Caki2 (cell line): ENCODE measurements around the gene PELO. TPM values are rescaled to one million over a fixed set of nuclear protein-coding genes. Genes with fewer than 3 reads are reported as not detected.
A peak's percentile ranks its signal among the peaks of the same experiment; 100 is the strongest.

Source experiments
- DNase-seq: peaks from one replicate; pipeline ENCODE4 v3.0.0-alpha.2; 2015; ENCODE audit warnings: low read depth
- in situ Hi-C: cut with HindIII; loops from 2 replicates; pipeline ENCODE4 v1.10.0; 2016; ENCODE audit warnings: low sequenced_read_pairs, low pct_unique_long_range_greater_than_20kb, mixed read lengths
- total RNA-seq: library from RNA; depleted of rRNA; stranded (reverse); fragments of >200 nt; shearing (Covaris generic); gene quantifications from 2 replicates; pipeline ENCODE4 v1.2.3, GENCODE V29; 2014; ENCODE audit warnings: low replicate concordance

PELO gene
- total RNA-seq, 1 experiment from 2014 or later: 35.8 TPM

DNA sequence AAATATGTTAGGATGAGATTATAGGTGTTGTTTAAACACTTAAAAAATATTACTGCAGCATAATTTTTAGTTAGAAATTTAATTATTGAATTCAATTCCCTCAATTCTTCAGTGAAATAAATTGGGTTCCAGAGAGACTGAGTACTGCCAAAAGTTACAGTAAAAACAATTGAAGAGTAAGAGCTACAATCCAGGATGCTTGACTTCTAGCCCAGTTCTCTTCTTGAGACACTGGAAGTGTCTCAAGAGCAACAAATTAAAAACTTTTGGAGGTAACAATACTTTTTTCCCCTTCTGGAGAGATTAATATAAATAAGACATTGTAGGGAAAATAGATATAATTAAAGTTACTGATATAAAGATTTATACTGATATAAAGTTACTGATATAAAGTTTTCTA, 8.3 kb downstream of the PELO start:
- in situ Hi-C loops: no loop called here

GRCh38 chr5:52796516-52797103, 8.9 kb downstream of the PELO start:
- in situ Hi-C loops: no loop called here
- DNase-seq: no peak

More for the DNA sequence above, 8.3 kb downstream of the PELO start:
- no peak for DNase-seq

DNA sequence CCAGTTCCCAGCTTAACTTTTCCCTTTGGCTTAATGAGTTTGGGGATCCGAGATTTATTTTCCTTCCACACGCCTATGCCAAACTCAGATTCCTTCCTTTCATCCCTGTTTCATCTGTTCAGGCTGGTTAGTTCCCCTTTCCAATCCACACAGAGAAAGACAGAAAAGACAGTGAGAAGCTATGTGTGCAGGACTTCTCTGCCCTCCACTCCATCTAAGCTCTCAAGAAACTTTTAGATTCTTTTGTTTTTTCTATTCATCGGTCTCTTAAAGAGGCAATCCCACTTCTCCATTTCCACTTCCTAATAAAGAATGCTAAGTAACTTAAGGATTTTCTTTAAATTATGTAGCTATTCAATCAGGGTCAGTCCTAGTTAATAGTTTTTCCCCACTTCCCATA, 11.2 kb downstream of the PELO start:
- in situ Hi-C loops: no loop called here
- no peak for DNase-seq

GRCh38 chr5:52799358-52799982, 11.8 kb downstream of the PELO start:
- in situ Hi-C loops: no loop called here
- DNase-seq: peak; percentile 80

GRCh38 chr5:52799983-52800393, 12.3 kb downstream of the PELO start:
- in situ Hi-C loops: no loop called here
- DNase-seq: peak; percentile 91

DNA sequence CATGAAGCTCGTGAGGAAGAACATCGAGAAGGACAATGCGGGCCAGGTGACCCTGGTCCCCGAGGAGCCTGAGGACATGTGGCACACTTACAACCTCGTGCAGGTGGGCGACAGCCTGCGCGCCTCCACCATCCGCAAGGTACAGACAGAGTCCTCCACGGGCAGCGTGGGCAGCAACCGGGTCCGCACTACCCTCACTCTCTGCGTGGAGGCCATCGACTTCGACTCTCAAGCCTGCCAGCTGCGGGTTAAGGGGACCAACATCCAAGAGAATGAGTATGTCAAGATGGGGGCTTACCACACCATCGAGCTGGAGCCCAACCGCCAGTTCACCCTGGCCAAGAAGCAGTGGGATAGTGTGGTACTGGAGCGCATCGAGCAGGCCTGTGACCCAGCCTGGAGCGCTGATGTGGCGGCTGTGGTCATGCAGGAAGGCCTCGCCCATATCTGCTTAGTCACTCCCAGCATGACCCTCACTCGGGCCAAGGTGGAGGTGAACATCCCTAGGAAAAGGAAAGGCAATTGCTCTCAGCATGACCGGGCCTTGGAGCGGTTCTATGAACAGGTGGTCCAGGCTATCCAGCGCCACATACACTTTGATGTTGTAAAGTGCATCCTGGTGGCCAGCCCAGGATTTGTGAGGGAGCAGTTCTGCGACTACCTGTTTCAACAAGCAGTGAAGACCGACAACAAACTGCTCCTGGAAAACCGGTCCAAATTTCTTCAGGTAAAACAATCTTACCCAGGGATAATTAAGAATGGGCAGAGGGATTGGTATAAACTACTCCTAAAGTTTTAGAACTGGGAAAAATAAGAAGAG, 12.9 kb downstream of the PELO start:
- in situ Hi-C loops: no loop called here
- peak; percentile 72 for DNase-seq

GRCh38 chr5:52801329-52801728, 13.6 kb downstream of the PELO start:
- no peak for DNase-seq
- in situ Hi-C loops: no loop called here

DNA sequence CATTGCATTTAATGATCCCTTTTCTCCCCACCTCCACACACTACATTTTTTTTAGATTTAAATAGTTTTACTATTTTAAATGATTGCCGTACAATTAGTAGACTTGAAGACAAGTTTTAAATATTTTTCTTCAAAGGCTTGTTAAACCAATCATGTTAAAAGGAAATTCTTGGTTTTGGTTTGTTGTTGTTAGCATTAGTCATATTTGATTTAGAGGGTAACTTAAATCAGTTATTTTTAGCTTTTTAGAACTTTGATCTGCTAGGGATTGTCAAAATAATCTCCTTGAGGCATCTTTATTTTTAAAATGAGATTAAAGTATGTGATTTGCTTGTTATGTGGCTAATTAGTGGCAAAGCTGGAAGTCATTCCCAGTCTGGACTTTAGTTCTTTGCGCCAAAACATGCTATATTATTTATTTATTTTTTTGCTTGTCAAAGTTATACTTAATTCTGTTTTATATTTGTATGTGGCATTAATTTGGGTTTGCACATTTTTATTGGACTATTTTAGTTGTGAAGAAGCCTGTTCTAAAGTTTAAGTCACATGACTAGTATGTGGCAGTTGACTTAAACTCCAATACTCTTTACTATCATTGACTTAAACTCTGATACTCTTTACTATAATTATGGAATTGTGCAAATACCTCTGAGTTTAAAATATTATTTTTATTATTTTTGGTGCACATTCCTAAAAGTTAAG, 14.7 kb downstream of the PELO start:
- DNase-seq: no peak

GRCh38 chr5:52802974-52803336, 15.2 kb downstream of the PELO start:
- DNase-seq: no peak
- in situ Hi-C loops: no loop called here

More for the DNA sequence above, 14.7 kb downstream of the PELO start:
- in situ Hi-C loops: no loop called here

DNA sequence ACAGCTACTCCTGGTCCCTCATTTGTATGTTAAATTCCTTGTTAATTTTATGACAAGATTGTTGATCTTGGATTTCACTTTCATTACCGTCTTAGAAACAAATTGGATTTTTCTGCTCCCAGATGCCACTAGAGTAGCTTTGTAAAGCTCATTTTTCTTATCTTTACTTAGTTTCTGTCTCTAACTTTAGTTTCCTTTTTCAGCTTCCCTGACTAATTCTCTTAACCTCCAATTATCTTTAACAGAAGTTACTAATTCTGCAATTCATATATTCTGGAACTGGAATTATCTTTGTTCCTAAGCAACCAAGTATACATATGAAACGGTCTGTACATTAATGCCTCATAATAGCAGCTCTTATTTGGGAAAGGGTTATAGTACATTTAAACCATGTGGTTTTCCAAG, 16.7 kb downstream of the PELO start:
- in situ Hi-C loops: no loop called here
- no peak for DNase-seq

- DNase-seq: no peak
- in situ Hi-C loops: no loop called here
Observed at GRCh38 chr5:52804981-52805380, 17.3 kb downstream of the PELO start.

DNA sequence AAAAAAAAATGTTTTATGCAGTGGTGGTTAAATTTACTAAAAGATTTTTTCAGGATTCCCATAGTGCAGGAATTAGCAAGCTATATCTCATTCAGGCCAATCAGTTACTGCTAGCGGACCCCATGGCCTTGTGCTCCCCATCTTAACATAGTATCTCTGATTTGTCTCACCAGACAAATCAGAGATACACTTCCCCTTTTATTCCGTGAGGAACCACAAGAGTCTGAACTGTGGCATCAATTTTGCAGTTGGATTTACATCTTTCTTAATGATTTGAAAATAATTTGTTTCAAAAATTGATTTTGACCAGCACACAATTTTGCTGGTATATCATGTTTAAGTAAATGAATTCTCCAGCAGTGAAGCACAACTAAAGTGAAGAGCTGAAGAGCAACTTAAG, 17.9 kb downstream of the PELO start:
- in situ Hi-C loops: no loop called here
- no peak for DNase-seq

- no peak for DNase-seq
- in situ Hi-C loops: no loop called here
Observed at GRCh38 chr5:52807037-52807436, 19.3 kb downstream of the PELO start.

DNA sequence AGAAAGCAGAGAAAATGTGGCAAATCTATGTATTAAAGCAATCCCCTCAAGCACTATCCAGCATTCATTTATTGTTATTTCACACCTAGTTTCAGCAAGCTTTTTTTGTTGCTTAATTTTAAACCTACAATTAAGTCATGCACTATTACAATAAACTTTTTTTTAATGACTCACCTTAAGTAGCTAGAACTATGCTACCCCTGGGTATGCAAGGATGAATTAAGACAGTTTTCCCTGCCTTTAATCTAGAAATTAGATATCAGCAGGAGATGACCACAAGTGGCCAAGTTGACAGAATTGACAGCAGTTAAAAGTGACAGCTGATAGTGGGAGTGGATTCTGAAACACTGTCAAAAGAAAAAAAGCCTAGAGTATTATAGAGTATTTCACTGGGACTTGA, 20.0 kb downstream of the PELO start:
- in situ Hi-C loops: no loop called here
- DNase-seq: no peak

DNA sequence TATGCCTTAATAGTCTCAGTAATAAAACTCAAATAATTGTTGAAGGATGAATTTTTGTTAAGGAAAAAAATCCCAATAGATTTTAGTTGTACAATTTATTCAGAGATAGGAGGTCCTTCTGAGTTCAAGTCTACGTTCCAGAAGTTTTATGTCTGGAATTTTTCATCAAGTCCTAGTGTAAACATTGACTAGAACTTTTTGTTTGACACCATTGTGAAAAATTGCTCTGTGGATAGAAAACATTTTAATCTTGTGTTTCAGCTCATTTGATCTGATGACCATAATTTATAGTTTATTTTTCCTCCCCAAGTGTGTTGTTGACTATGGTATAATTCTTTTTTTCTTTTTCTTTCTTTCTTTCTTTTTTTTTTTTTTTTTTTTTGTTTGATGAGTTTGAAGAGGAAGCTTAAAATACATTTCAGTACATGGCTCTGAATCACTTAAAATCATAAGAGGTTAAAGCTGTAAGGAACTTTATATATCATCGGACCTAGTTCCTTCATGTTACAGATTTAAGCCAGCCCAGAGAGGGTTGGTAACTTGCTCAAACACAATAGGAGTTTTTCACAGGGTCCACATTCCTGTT, 20.7 kb downstream of the PELO start:
- in situ Hi-C loops: no loop called here

DNA sequence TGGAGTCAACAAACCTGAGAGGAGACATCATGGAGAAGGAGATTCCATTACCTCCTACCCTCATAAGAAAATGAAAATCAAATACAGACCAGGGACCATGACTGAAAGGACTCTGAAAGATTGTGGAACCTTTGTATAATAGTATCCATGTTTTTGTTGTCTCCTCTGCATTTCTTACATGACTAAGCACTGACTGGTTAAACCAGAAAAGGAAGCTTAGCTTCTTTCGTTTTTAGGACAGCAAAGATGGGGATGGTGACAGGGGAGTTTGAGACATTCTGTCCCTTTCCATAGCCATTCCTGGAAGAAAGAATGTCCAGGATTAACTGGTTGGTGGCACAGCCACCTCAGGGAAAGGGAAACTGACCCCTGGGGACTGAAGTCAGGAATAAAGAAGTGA, 22.2 kb downstream of the PELO start:
- no peak for DNase-seq
- in situ Hi-C loops: no loop called here

More for the DNA sequence above, 20.7 kb downstream of the PELO start:
- DNase-seq: no peak

DNA sequence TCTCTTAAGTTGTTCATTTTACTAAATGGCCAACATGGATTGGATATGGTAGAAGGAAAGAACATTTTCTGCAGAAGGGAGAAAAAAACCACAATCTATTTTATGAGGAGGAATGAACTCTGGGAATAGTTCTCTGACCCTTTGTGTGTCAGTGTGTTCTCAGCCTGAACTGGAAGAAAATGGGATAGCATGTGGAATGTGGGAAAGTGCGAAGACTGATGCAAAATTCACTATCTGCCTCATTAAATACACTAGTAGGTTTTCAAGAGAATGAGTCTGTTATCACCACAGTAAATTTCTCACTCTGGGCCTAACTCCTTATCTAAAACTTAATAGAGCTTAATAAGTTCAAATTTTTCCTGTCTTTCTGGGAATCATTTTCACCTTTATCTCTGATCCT, 22.7 kb downstream of the PELO start:
- in situ Hi-C loops: no loop called here
- no peak for DNase-seq

GRCh38 chr5:52811067-52811749, 23.5 kb downstream of the PELO start:
- in situ Hi-C loops: no loop called here
- peak; percentile 23 for DNase-seq
